ENCODE results near the gene UNKL.

The UNKL gene

DNA sequence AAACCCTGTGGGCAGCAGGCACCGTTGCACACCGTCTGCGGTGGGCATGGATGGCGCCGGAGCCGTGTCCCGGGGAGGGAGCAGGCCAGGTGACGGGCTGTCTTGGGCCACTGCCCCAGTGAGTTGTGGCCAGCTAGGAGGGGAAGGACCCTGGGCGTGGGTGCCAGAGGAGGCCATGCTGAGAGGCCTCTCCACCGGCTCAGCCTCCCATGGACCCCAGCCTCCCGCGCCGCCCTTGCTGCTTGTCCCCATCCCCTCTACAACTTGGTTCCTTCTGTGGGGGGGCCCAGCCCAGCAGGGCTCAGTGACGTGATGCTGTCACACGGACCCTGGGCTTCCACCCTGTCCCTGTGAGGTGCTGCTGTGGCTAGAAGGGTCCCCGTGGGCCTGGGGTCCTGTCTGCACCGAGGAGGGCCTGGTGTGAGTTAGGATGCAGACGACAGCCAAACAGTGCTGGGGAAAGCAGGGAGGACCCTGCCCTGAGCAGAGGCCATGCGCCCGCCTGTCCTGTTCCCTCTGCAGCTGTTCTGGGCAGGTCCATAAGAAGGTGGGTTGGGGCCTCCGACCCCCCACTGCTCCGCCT is 93.8 kb downstream of the UNKL start:
- no peak for DNase-seq

DNA sequence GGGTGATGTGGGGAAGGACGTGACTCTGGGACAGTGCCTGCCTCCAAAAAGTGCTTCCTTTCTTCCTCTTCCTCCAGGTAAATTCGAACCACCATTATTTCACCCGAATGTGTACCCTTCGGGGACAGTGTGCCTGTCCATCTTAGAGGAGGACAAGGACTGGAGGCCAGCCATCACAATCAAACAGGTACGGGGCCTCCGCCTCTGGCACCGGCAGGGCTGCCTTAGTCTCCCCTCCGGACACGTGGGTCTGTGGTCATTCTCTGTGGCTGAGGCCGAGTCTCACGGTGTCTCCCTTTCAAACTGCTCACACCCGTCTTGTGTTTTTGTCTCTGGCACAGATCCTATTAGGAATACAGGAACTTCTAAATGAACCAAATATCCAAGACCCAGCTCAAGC is 94.4 kb downstream of the UNKL start:
- DNase-seq = no peak

- no peak for DNase-seq
Measured at GRCh38 chr16:1319041-1319440, 95.5 kb downstream of the UNKL start.

DNA sequence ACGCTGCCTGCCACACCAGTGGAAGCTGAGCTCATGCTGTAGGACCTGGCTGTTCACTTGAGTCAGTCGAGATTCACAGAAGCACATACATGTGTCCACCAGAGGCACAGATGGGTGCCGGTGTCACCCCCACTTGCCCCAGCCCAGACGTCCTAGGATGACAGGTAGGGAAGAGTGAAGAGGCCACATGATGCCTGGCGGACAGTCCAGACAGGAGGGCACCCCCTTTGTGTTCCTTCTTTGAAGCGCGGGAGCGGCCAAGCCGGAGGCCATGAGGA is 96.3 kb downstream of the UNKL start:
- no peak for DNase-seq

DNA sequence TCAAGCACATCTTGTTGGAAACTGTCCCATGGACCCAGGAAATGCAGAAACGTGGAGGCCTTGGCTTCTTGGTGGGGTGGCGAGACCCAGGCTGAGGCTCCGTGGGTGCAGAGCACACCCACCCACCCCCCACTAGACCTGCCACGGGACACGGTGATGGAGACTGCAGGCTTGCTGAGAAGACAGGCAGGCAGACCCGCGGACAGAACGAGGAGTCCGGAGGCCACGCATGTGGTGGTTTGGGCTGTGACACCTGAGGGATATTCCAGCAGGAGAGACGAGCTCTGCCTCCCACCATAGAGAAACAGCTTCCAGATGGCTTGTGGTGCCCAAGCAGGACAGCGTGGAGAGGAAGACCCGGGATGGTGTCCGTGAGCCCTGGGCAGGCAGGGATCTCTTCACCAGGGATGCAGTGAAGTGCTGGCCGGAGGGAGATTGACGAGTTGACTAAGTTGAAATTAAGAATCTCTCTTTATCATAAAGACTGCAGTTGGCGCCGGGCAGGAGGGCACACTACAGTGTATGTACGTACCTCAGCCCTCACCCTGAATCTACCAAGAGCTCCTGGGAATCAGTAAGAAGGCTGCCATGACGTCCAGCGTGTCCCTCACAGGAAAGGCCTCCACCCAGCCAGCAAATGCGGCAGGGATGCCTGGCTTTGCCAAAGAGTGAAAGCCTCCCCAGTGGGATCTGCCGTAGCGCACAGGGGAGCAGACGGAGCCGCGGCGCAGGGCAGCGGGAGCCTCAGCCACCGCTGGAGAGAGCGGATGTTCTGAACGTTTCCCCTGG is 96.8 kb downstream of the UNKL start:
- no peak for DNase-seq

- DNase-seq = no peak
Measured at GRCh38 chr16:1316033-1316405, 98.5 kb downstream of the UNKL start.

DNA sequence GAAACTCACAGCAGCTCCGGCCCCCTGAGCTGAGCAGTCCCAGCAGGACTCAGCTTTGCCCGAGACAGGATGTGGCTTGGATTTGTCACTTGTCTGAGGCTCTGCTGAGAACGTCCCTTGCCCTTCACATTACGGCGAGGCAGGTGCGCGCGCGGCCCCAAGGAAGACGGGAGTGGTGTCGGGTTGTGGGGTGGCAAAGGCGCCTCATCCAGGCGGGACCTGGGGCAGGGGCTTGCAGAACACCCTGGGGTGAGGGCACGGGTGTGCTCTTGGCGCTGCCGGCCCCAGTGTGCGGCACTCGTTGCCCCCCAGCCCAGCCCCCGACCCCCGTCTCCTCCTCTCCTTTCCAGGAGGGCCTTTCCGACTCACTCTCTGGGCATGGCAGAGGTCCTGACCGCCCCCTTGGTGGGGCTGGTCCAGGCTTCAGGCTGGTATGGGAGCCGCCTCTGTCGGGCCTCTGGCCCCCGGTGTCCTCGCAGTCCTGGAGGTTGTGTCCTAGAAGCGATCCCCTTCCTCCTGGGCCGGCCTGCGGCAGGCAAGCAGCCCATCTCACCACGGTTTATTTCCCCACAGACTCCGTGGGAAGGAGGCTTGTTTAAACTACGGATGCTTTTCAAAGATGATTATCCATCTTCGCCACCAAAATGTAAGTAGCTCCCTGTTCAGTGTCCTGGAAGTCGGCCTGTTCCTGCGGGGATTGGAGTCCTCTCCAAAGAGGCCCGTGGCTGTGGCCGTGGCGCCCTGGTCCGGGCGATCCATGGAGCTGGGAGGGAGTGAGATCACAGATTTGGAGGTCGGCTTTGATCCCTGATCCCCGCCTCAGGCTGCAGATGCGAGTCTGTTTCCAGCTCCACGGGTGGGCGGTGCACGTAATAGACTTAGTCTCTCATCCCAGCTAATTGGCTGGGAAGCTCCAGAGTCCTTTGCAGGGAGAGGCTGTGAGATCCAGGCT is 99.1 kb downstream of the UNKL start:
- DNase-seq = no peak

- DNase-seq = no peak
Measured at GRCh38 chr16:1314399-1315068, 100.0 kb downstream of the UNKL start.

DNA sequence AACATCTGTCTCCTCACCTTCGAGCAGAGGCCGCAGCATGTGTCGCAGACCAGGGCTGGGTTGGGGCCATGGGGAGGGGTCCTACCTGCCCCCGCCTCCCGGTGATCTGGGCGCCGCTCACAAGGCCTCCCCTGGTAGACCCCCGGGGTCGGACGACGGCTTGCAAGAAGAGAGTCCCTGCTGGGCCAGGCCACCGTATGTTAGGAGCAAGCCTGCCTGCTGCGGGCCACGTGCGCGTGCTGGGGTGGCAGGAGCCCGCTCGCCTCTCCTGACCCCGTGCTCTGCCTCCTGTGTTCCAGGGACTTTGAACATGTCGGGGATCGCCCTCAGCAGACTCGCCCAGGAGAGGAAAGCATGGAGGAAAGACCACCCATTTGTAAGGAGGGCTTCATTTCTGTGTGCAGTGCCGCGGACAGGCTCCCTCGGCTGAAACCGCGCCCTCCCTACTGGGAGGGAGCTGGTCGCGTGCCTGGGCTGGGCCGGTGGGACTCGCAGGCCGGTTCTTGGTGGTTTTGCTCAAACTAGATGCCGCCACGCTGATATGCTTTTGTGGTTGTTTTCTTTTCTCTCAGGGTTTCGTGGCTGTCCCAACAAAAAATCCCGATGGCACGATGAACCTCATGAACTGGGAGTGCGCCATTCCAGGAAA is 100.7 kb downstream of the UNKL start:
- no peak for DNase-seq

All from effector CD8-positive, alpha-beta T cell (primary cell).